DND-41 (cell line): ENCODE results near the gene KCTD18.

Experiments used
- ATAC-seq: fragments of 200-7000 bp; cut with Tn5 transposase; 3 replicates; pipeline ENCODE4 v1.9.1; 2021; ENCODE audit warnings: low read depth; ENCODE audit not compliant: insufficient read depth
- DNase-seq: peaks from one replicate; pipeline ENCODE4 v3.0.0-alpha.2; 2020
- H2AFZ ChIP-seq: 2 replicates; pipeline ENCODE4 v1.6.0; 2012; ENCODE audit warnings: low read depth, low read length
- H3K27ac ChIP-seq: 2 replicates; pipeline ENCODE4 v1.5.1; 2012; ENCODE audit warnings: low read length, inconsistent platforms
- H3K27me3 ChIP-seq: fragments of 200-600 bp; sonication (generic); 2 replicates; pipeline ENCODE4 v1.6.0; 2012; ENCODE audit warnings: low read length, mild to moderate bottlenecking, inconsistent platforms; ENCODE audit not compliant: insufficient read depth, poor library complexity
- H3K36me3 ChIP-seq: 2 replicates; pipeline ENCODE4 v1.5.1; 2012; ENCODE audit warnings: low read length, inconsistent platforms; ENCODE audit not compliant: insufficient read depth
- H3K4me1 ChIP-seq: 2 replicates; pipeline ENCODE4 v1.5.1; 2012; ENCODE audit warnings: mild to moderate bottlenecking, low read length; ENCODE audit not compliant: insufficient read depth
- H3K4me2 ChIP-seq: 2 replicates; pipeline ENCODE4 v1.6.0; 2012; ENCODE audit warnings: mild to moderate bottlenecking, moderate library complexity, low read length, inconsistent platforms; ENCODE audit not compliant: insufficient read depth
- H3K4me3 ChIP-seq, 2 experiments: fragments of 200-600 bp in 1 of 2; shearing (Covaris generic) in 1 of 2; 2 replicates each; pipeline ENCODE4 v1.5.1; 2012 to 2016; ENCODE audit warnings: inconsistent platforms in 2 of 2, low read length in 2 of 2, mild to moderate bottlenecking in 2 of 2, low read depth in 1 of 2, moderate library complexity in 1 of 2
- H3K79me2 ChIP-seq: 2 replicates; pipeline ENCODE4 v1.6.0; 2012; ENCODE audit warnings: low read length, inconsistent platforms; ENCODE audit not compliant: insufficient read depth
- H3K9ac ChIP-seq: 2 replicates; pipeline ENCODE4 v1.6.0; 2012; ENCODE audit warnings: low read depth, mild to moderate bottlenecking, inconsistent platforms, low read length, moderate library complexity
- H3K9me3 ChIP-seq: 2 replicates; pipeline ENCODE4 v1.5.1; 2012; ENCODE audit warnings: low read length, moderate library complexity, mild to moderate bottlenecking, inconsistent platforms; ENCODE audit not compliant: insufficient read depth, severe bottlenecking
- H4K20me1 ChIP-seq: 2 replicates; pipeline ENCODE4 v1.6.0; 2012; ENCODE audit warnings: low read length; ENCODE audit not compliant: insufficient read depth
- CTCF ChIP-seq: IDR thresholded peaks from 2 replicates; pipeline ENCODE4 v1.5.1; 2012; ENCODE audit warnings: borderline replicate concordance, low read length, moderate library complexity, mild to moderate bottlenecking; ENCODE audit not compliant: poor library complexity, severe bottlenecking; ENCODE audit errors: extremely low read depth
- EZH2 ChIP-seq: IDR thresholded peaks from 3 replicates; pipeline ENCODE4 v1.6.1; 2012; ENCODE audit warnings: borderline replicate concordance, low read depth, mild to moderate bottlenecking, moderate library complexity, low read length, inconsistent platforms; ENCODE audit not compliant: severe bottlenecking

The KCTD18 gene

GRCh38 chr2:200439981-200440380 lies 69.9 kb downstream of the KCTD18 start:
- Histone ChIP-seq H3K79me2 (no peaks in the 10 kb centered on the region), H3K27ac (no peak overlapping the region), H3K4me1 (no peaks in the 10 kb centered on the region), H3K9ac (no peak overlapping the region), H3K4me3 (no peak overlapping the region), H4K20me1 (no peaks in the 10 kb centered on the region), H3K36me3 (no peaks in the 10 kb centered on the region), H3K27me3 (peaks cover 18% of the 10 kb centered on the region), H3K9me3 (no peaks in the 10 kb centered on the region), H3K4me2 (no peak overlapping the region), H2AFZ (no peak overlapping the region)
- no peak for DNase-seq
- no peak for TF ChIP-seq EZH2
- TF ChIP-seq CTCF, result no peak
- no peak for ATAC-seq
